HEK293 (cell line): ENCODE measurements around the gene ISOC2.

ENCODE experiments used
- CTCF ChIA-PET: fragments of 350-600 bp; formaldehyde crosslinking; extraction: SDS; loops from one replicate; lab custom pipeline; 2021; ENCODE audit warnings: antibody characterized with exemption; lab: Yijun Ruan, JAX
- POLR2A ChIA-PET: fragments of 300-600 bp; formaldehyde crosslinking; extraction: SDS; loops from one replicate; lab custom pipeline; 2020; ENCODE audit warnings: antibody characterized with exemption, inconsistent platforms; lab: Yijun Ruan, JAX
- H3K27ac ChIP-seq: fragments of 200-500 bp; sonication (Bioruptor generic); 2 replicates; pipeline ENCODE4 v1.5.1; 2014; ENCODE audit warnings: low read depth, low read length, control low read depth, inconsistent platforms; ENCODE audit errors: extremely low read depth
- H3K36me3 ChIP-seq, 2 experiments: fragments of 200-500 bp in 1 of 2; sonication (Bioruptor generic) in 1 of 2; 1 replicate in 1 of 2; 2 replicates in 1 of 2; pipeline ENCODE4 v1.5.1; 2014 to 2017; ENCODE audit warnings: inconsistent platforms in 2 of 2, low read length in 2 of 2; ENCODE audit not compliant: control insufficient read depth in 2 of 2, insufficient read depth in 1 of 2
- H3K4me1 ChIP-seq: fragments of 200-500 bp; sonication (Bioruptor generic); 2 replicates; pipeline ENCODE4 v1.5.1; 2014; ENCODE audit warnings: mild to moderate bottlenecking, low read length, inconsistent platforms; ENCODE audit not compliant: control insufficient read depth, insufficient read depth
- H3K4me3 ChIP-seq: 2 replicates; pipeline ENCODE4 v1.5.1; 2011; ENCODE audit warnings: low read depth, mild to moderate bottlenecking, control low read depth, low read length, moderate library complexity
- H3K9me3 ChIP-seq: fragments of 200-500 bp; sonication (Bioruptor generic); 2 replicates; pipeline ENCODE4 v1.5.1; 2014; ENCODE audit warnings: low read depth, low read length, inconsistent platforms; ENCODE audit not compliant: control insufficient read depth, insufficient read depth
- ATF2 ChIP-seq: fragments of 450-650 bp; formaldehyde crosslinking; IDR thresholded peaks from 2 replicates; pipeline ENCODE4 v1.5.1; 2016; ENCODE audit warnings: missing biosample characterization, missing genetic modification characterization, low read depth
- GLIS2 ChIP-seq: fragments of 450-650 bp; formaldehyde crosslinking; IDR thresholded peaks from 2 replicates; pipeline ENCODE4 v1.5.1; 2016; ENCODE audit warnings: missing biosample characterization, missing genetic modification characterization
- TRIM28 ChIP-seq: IDR thresholded peaks from 2 replicates; pipeline ENCODE4 v1.6.1; 2011; ENCODE audit warnings: low read length, control low read depth, borderline replicate concordance
- ZFHX2 ChIP-seq: fragments of 450-650 bp; formaldehyde crosslinking; conservative IDR thresholded peaks from 2 replicates; pipeline ENCODE4 v1.5.1; 2016; ENCODE audit warnings: missing biosample characterization, missing genetic modification characterization
- ZFP3 ChIP-seq: fragments of 450-650 bp; formaldehyde crosslinking; IDR thresholded peaks from 2 replicates; pipeline ENCODE4 v1.5.1; 2016; ENCODE audit warnings: low read depth, missing biosample characterization, missing genetic modification characterization
- ZNF112 ChIP-seq: fragments of 450-650 bp; formaldehyde crosslinking; IDR thresholded peaks from 2 replicates; pipeline ENCODE4 v1.5.0; 2017; ENCODE audit warnings: missing biosample characterization, missing genetic modification characterization
- ZNF133 ChIP-seq: fragments of 450-650 bp; formaldehyde crosslinking; IDR thresholded peaks from 2 replicates; pipeline ENCODE4 v1.5.1; 2016; ENCODE audit warnings: missing biosample characterization, missing genetic modification characterization
- ZNF146 ChIP-seq: fragments of 450-650 bp; formaldehyde crosslinking; IDR thresholded peaks from 2 replicates; pipeline ENCODE4 v1.5.1; 2016; ENCODE audit warnings: missing biosample characterization, missing genetic modification characterization
- ZNF184 ChIP-seq: fragments of 450-650 bp; IDR thresholded peaks from 2 replicates; pipeline ENCODE4 v1.5.1; 2018; ENCODE audit warnings: missing biosample characterization, mild to moderate bottlenecking, missing genetic modification characterization
- ZNF221 ChIP-seq: fragments of 450-650 bp; formaldehyde crosslinking; IDR thresholded peaks from 2 replicates; pipeline ENCODE4 v1.5.1; 2017; ENCODE audit warnings: missing biosample characterization, missing genetic modification characterization, borderline replicate concordance
- ZNF248 ChIP-seq: fragments of 450-650 bp; formaldehyde crosslinking; IDR thresholded peaks from 2 replicates; pipeline ENCODE4 v1.5.1; 2017; ENCODE audit warnings: missing biosample characterization, missing genetic modification characterization
- ZNF48 ChIP-seq: fragments of 450-650 bp; formaldehyde crosslinking; IDR thresholded peaks from 2 replicates; pipeline ENCODE4 v1.5.1; 2016; ENCODE audit warnings: missing biosample characterization, missing genetic modification characterization
- ZNF555 ChIP-seq: fragments of 450-650 bp; formaldehyde crosslinking; conservative IDR thresholded peaks from 2 replicates; pipeline ENCODE4 v1.5.1; 2017; ENCODE audit warnings: missing biosample characterization, mild to moderate bottlenecking, missing genetic modification characterization, inconsistent platforms
- ZNF610 ChIP-seq: fragments of 450-650 bp; formaldehyde crosslinking; IDR thresholded peaks from 2 replicates; pipeline ENCODE4 v1.5.1; 2016; ENCODE audit warnings: missing biosample characterization, missing genetic modification characterization, borderline replicate concordance
- ZNF624 ChIP-seq: fragments of 450-650 bp; formaldehyde crosslinking; IDR thresholded peaks from 2 replicates; pipeline ENCODE4 v1.5.1; 2017; ENCODE audit warnings: missing biosample characterization, missing genetic modification characterization
- ZNF629 ChIP-seq: fragments of 450-650 bp; formaldehyde crosslinking; IDR thresholded peaks from 2 replicates; pipeline ENCODE4 v1.5.1; 2017; ENCODE audit warnings: missing biosample characterization, missing genetic modification characterization
- ZNF747 ChIP-seq: fragments of 450-650 bp; formaldehyde crosslinking; IDR thresholded peaks from 2 replicates; pipeline ENCODE4 v1.5.1; 2016; ENCODE audit warnings: missing biosample characterization, missing genetic modification characterization
- ZNF785 ChIP-seq: fragments of 450-650 bp; formaldehyde crosslinking; IDR thresholded peaks from 2 replicates; pipeline ENCODE4 v1.5.1; 2016; ENCODE audit warnings: missing biosample characterization, missing genetic modification characterization
- TF ChIP-seq, protein P1 (sequence below): fragments of 450-650 bp; formaldehyde crosslinking; IDR thresholded peaks from 2 replicates; pipeline ENCODE4 v1.5.1; 2016; ENCODE audit warnings: missing biosample characterization, missing genetic modification characterization
- TF ChIP-seq, protein P2 (sequence below): fragments of 450-650 bp; formaldehyde crosslinking; IDR thresholded peaks from 2 replicates; pipeline ENCODE4 v1.5.1; 2016; ENCODE audit warnings: missing biosample characterization, missing genetic modification characterization

The ISOC2 gene

GRCh38 chr19:55484593-55485438, 23.4 kb upstream of the ISOC2 start, which contains the start of gene NAT14 (continued):
- TF ChIP-seq ATF2 (tag by site-specific recombination) (peak; percentile 90), ZNF184 (tag by site-specific recombination) (no peak), ZNF610 (tag by site-specific recombination) (0 out of 2 replicates have a peak, but pooled peaks have one; percentile 48), ZNF785 (tag by site-specific recombination) (no peak), ZNF112 (no peak), ZNF747 (tag by site-specific recombination) (no peak), ZNF221 (no peak), ZNF133 (no peak), GLIS2 (tag by site-specific recombination) (peak; percentile 42), ZFHX2 (tag by site-specific recombination) (peak; percentile 4; the same call in 1 of the 2 replicates), ZNF624 (tag by site-specific recombination) (no peak), ZNF555 (tag by site-specific recombination) (no peak), ZNF146 (tag by site-specific recombination) (no peak), ZNF629 (tag by site-specific recombination) (peak; percentile 79), TRIM28 (no peak), ZNF248 (tag by site-specific recombination) (no peak)

DNA sequence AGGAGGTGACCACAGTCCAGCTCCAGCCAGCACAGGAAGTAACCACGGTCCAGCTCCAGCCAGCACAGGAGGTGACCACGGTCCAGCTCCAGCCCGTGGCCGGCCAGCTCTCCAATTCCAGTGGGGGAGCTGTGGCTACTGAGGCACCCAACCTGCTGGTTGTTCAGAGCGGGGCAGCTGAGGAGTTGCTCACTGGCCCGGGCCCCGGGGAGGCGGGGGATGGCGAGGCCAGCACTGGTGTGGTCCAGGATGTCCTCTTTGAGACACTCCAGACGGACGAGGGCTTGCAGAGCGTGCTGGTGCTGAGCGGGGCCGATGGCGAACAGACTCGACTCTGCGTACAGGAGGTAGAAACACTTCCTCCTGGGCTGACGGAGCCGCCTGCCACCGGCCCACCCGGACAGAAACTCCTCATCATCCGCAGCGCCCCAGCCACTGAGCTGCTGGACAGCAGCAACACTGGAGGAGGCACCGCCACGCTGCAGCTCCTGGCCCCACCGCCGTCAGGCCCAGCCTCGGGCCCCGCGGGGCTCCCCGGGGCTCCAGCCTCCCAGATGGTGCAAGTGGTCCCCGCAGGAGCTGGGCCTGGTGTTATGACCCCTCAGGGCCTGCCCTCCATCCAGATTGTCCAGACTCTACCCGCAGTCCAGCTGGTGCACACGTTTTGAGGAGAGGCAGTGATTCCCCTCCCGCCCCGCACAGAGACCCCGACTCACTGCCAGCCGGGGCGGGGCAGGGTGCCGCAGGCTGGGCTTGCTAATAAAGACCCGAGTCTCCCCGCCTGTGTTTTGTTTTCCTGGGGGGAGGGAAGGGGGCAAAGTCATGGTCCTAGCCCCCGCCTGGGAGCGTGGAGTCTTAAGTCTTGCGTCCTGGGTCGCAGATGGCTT, 22.5 kb upstream of the ISOC2 start:
- ChIA-PET CTCF (interaction anchor here (0.6 to 4.3 kb wide), 4 partner anchors 16 to 149 kb away, joined by 3 to 42 read pairs (median 10); no protein-coding TSS in a partner anchor), POLR2A (interaction anchor here (1.0 to 3.5 kb wide), 8 partner anchors 8 to 343 kb away, joined by 4 to 44 read pairs (median 7); partner anchors contain the start of genes FIZ1, ISOC2, UBE2S and ZNF628)
- Histone ChIP-seq H3K4me1 (peaks cover 23% of the 10 kb centered on the region), H3K27ac (no peak overlapping the region; the same call in 1 of the 2 replicates), H3K4me3 (no peak overlapping the region), H3K36me3 (peaks cover 0 to 9% of the 10 kb centered on the region in 2 experiments; a peak in 1 of 3 replicates), H3K9me3 (no peaks in the 10 kb centered on the region)
- TF ChIP-seq, protein P1, sequence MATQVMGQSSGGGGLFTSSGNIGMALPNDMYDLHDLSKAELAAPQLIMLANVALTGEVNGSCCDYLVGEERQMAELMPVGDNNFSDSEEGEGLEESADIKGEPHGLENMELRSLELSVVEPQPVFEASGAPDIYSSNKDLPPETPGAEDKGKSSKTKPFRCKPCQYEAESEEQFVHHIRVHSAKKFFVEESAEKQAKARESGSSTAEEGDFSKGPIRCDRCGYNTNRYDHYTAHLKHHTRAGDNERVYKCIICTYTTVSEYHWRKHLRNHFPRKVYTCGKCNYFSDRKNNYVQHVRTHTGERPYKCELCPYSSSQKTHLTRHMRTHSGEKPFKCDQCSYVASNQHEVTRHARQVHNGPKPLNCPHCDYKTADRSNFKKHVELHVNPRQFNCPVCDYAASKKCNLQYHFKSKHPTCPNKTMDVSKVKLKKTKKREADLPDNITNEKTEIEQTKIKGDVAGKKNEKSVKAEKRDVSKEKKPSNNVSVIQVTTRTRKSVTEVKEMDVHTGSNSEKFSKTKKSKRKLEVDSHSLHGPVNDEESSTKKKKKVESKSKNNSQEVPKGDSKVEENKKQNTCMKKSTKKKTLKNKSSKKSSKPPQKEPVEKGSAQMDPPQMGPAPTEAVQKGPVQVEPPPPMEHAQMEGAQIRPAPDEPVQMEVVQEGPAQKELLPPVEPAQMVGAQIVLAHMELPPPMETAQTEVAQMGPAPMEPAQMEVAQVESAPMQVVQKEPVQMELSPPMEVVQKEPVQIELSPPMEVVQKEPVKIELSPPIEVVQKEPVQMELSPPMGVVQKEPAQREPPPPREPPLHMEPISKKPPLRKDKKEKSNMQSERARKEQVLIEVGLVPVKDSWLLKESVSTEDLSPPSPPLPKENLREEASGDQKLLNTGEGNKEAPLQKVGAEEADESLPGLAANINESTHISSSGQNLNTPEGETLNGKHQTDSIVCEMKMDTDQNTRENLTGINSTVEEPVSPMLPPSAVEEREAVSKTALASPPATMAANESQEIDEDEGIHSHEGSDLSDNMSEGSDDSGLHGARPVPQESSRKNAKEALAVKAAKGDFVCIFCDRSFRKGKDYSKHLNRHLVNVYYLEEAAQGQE (tag by site-specific recombination) = peak; percentile 84
- TF ChIP-seq, protein P2, sequence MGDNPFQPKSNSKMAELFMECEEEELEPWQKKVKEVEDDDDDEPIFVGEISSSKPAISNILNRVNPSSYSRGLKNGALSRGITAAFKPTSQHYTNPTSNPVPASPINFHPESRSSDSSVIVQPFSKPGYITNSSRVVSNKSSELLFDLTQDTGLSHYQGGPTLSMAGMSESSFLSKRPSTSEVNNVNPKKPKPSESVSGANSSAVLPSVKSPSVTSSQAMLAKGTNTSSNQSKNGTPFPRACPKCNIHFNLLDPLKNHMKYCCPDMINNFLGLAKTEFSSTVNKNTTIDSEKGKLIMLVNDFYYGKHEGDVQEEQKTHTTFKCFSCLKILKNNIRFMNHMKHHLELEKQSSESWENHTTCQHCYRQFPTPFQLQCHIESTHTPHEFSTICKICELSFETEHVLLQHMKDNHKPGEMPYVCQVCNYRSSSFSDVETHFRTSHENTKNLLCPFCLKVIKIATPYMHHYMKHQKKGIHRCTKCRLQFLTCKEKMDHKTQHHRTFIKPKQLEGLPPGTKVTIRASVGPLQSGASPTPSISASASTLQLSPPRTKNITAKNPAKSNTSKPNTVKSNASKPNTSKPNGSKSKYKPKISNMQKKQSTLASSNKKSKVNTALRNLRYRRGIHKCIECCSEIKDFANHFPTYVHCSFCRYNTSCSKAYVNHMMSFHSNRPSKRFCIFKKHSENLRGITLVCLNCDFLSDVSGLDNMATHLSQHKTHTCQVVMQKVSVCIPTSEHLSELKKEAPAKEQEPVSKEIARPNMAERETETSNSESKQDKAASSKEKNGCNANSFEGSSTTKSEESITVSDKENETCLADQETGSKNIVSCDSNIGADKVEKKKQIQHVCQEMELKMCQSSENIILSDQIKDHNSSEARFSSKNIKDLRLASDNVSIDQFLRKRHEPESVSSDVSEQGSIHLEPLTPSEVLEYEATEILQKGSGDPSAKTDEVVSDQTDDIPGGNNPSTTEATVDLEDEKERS (tag by site-specific recombination) = no peak
- TF ChIP-seq ZFP3 (tag by site-specific recombination) = peak; percentile 61; the same call in 1 of the 2 replicates
- TF ChIP-seq ZNF48 (tag by site-specific recombination) = no peak
